IMR-90 (cell line): ENCODE results near the gene KRT72.

ENCODE experiments used
- CHD1 ChIP-seq: IDR thresholded peaks from 2 replicates; pipeline ENCODE4 v1.6.1; 2012; ENCODE audit warnings: low read depth, low read length, improper control_type of control experiment
- CTCF ChIP-seq: conservative IDR thresholded peaks from 2 replicates; pipeline ENCODE4 v1.5.1; 2012; ENCODE audit warnings: mild to moderate bottlenecking, low read depth, low read length, improper control_type of control experiment
- MAFK ChIP-seq: IDR thresholded peaks from 2 replicates; pipeline ENCODE4 v1.6.1; 2012; ENCODE audit warnings: low read depth, low read length, improper control_type of control experiment
- MXI1 ChIP-seq: IDR thresholded peaks from 2 replicates; pipeline ENCODE4 v1.6.1; 2012; ENCODE audit warnings: low read depth, mild to moderate bottlenecking, low read length, moderate library complexity, borderline replicate concordance
- POLR2A ChIP-seq: IDR thresholded peaks from 2 replicates; pipeline ENCODE4 v1.6.1; 2012; ENCODE audit warnings: mild to moderate bottlenecking, low read depth, low read length
- RAD21 ChIP-seq: IDR thresholded peaks from 2 replicates; pipeline ENCODE4 v1.6.1; 2012; ENCODE audit warnings: low read length, improper control_type of control experiment
- RCOR1 ChIP-seq: IDR thresholded peaks from 2 replicates; pipeline ENCODE4 v1.6.1; 2012; ENCODE audit warnings: mild to moderate bottlenecking, low read length, improper control_type of control experiment; ENCODE audit not compliant: insufficient replicate concordance
- RFX5 ChIP-seq: IDR thresholded peaks from 2 replicates; pipeline ENCODE4 v1.8.0; 2012; ENCODE audit warnings: low read depth, mild to moderate bottlenecking, low read length, moderate library complexity

DNA sequence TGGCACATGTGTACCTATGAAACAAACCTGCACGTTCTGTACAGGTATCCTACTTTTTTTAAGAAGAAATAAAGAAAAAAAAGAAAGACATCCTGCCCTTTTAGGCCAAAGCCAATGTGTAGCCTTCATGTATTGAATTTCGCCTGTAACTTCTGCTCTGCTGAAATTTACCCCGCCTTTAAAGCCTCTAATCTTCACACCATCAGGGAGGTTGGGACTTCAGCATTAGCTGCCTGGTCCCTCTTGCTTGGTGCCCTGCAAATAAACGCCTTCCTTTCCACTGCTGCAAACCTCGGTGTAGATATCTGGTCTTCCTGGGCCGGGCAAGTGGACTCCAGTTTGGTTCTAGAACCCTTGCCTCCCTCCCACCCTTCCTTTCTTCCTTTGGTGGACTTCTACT is 45.7 kb downstream of the KRT72 start:
- TF ChIP-seq POLR2A, result no peak
- no peak for TF ChIP-seq CTCF
- no peak for TF ChIP-seq MAFK
- no peak for TF ChIP-seq RFX5
- no peak for TF ChIP-seq RCOR1
- TF ChIP-seq RAD21, result no peak
- TF ChIP-seq CHD1, result no peak
- no peak for TF ChIP-seq MXI1
